SK-N-SH (cell line): Measurements from ENCODE around the gene CX3CL1. TPM values are rescaled to one million over a fixed set of nuclear protein-coding genes. Genes with fewer than 3 reads are reported as not detected.

ENCODE experiments used
- CTCF ChIA-PET: fragments of 300-600, 350-600 bp; formaldehyde crosslinking; extraction: SDS; loops from one replicate; lab custom pipeline; 2021; lab: Yijun Ruan, JAX
- POLR2A ChIA-PET: fragments of 350-600 bp; sonication (Branson Sonifier 250); formaldehyde crosslinking; extraction: SDS; loops from one replicate; lab custom pipeline; 2020; ENCODE audit warnings: antibody characterized with exemption, inconsistent platforms; lab: Yijun Ruan, JAX
- DNase-seq: peaks from one replicate; pipeline ENCODE4 v3.0.0; 2012
- H2AFZ ChIP-seq: fragments of 200-600 bp; sonication (generic); 2 replicates; pipeline ENCODE4 v1.8.1; 2016; ENCODE audit warnings: antibody characterized with exemption, mild to moderate bottlenecking, low read depth
- H3F3A ChIP-seq: fragments of 200-600 bp; sonication (generic); replicated peaks from 2 replicates; pipeline ENCODE3; 2016; ENCODE audit warnings: antibody characterized with exemption, mild to moderate bottlenecking; ENCODE audit not compliant: insufficient read depth
- H3K27ac ChIP-seq, 2 experiments: fragments of 200-500 bp in 1 of 2; fragments of 200-600 bp in 1 of 2; sonication (Bioruptor generic) in 1 of 2; sonication (generic), shearing (Covaris generic) in 1 of 2; 2 replicates each; pipeline versions ENCODE4 v1.5.1 to v1.6.1; 2014 to 2016; ENCODE audit warnings: low read depth in 2 of 2, inconsistent platforms in 1 of 2, low read length in 1 of 2, mild to moderate bottlenecking in 1 of 2, mixed read lengths in 1 of 2
- H3K27me3 ChIP-seq: fragments of 200-600 bp; sonication (generic), shearing (Covaris generic); 2 replicates; pipeline ENCODE4 v1.6.1; 2016; ENCODE audit warnings: mixed run types; ENCODE audit not compliant: insufficient read depth
- H3K36me3 ChIP-seq, 2 experiments: fragments of 200-500 bp in 1 of 2; fragments of 200-600 bp in 1 of 2; sonication (Bioruptor generic) in 1 of 2; sonication (generic) in 1 of 2; replicated peaks in 1 of 2; 2 replicates each; pipeline versions ENCODE3 to v1.5.1; 2014 to 2016; ENCODE audit warnings: low read length in 1 of 2, mild to moderate bottlenecking in 1 of 2; ENCODE audit not compliant: insufficient read depth in 2 of 2, control insufficient read depth in 1 of 2
- H3K4me1 ChIP-seq, 2 experiments: fragments of 200-500 bp in 1 of 2; fragments of 200-600 bp in 1 of 2; sonication (Bioruptor generic) in 1 of 2; sonication (generic), shearing (Covaris generic) in 1 of 2; 2 replicates each; pipeline versions ENCODE4 v1.5.1 to v1.6.1; 2014 to 2016; ENCODE audit warnings: low read depth in 1 of 2, low read length in 1 of 2, mixed run types in 1 of 2; ENCODE audit not compliant: insufficient read depth in 2 of 2, control insufficient read depth in 1 of 2
- H3K4me2 ChIP-seq: fragments of 200-600 bp; sonication (generic), shearing (Covaris generic); 2 replicates; pipeline ENCODE4 v1.6.1; 2017; ENCODE audit warnings: mixed run types
- H3K4me3 ChIP-seq, 2 experiments: fragments of 200-500 bp in 1 of 2; fragments of 200-600 bp in 1 of 2; sonication (Bioruptor generic) in 1 of 2; sonication (generic), shearing (Covaris generic) in 1 of 2; 2 replicates each; pipeline versions ENCODE4 v1.5.1 to v1.8.1; 2014 to 2016; ENCODE audit warnings: low read depth in 2 of 2, inconsistent platforms in 1 of 2, low read length in 1 of 2, mild to moderate bottlenecking in 1 of 2, mixed read lengths in 1 of 2, moderate library complexity in 1 of 2
- H3K79me2 ChIP-seq: fragments of 200-600 bp; sonication (generic); 2 replicates; pipeline ENCODE4 v1.8.1; 2017; ENCODE audit warnings: mild to moderate bottlenecking; ENCODE audit not compliant: insufficient read depth
- H3K9ac ChIP-seq: fragments of 200-600 bp; sonication (generic); 2 replicates; pipeline ENCODE4 v1.6.1; 2017; ENCODE audit warnings: mixed run types
- H3K9me2 ChIP-seq: fragments of 200-600 bp; sonication (generic); 2 replicates; pipeline ENCODE4 v1.6.1; 2017; ENCODE audit warnings: mixed run types
- H3K9me3 ChIP-seq: fragments of 200-600 bp; sonication (generic); 2 replicates; pipeline ENCODE4 v1.6.1; 2017; ENCODE audit warnings: mixed run types, mild to moderate bottlenecking, moderate library complexity
- H4K20me1 ChIP-seq: fragments of 200-600 bp; sonication (generic); 2 replicates; pipeline ENCODE4 v1.6.1; 2017; ENCODE audit warnings: mild to moderate bottlenecking, mixed run types; ENCODE audit not compliant: insufficient read depth
- EP300 ChIP-seq, 2 experiments: IDR thresholded peaks; 2 replicates each; pipeline versions ENCODE4 v1.4.0 to v1.6.1; 2012; ENCODE audit warnings: borderline replicate concordance in 1 of 2, low read depth in 1 of 2, low read length in 1 of 2
- EZH2phosphoT487 ChIP-seq: fragments of 200-600 bp; sonication (generic); IDR thresholded peaks from 2 replicates; pipeline ENCODE4 v1.6.1; 2017; ENCODE audit warnings: low read depth, mixed run types, mild to moderate bottlenecking, antibody characterized with exemption, moderate library complexity, borderline replicate concordance
- FOSL2 ChIP-seq: IDR thresholded peaks from 2 replicates; pipeline ENCODE4 v1.4.0; 2012; ENCODE audit warnings: low read depth, mild to moderate bottlenecking, moderate library complexity, borderline replicate concordance
- FOXM1 ChIP-seq: IDR thresholded peaks from 2 replicates; pipeline ENCODE4 v1.4.0; 2012; ENCODE audit warnings: low read depth, mild to moderate bottlenecking
- MEF2A ChIP-seq: IDR thresholded peaks from 2 replicates; pipeline ENCODE4 v1.4.0; 2012; ENCODE audit warnings: low read depth, borderline replicate concordance
- NFIC ChIP-seq: IDR thresholded peaks from 2 replicates; pipeline ENCODE4 v1.4.0; 2012; ENCODE audit warnings: borderline replicate concordance
- NRF1 ChIP-seq: IDR thresholded peaks from 2 replicates; pipeline ENCODE4 v1.6.1; 2012; ENCODE audit warnings: low read depth, mild to moderate bottlenecking, low read length
- POLR2AphosphoS5 ChIP-seq: IDR thresholded peaks from 2 replicates; pipeline ENCODE4 v1.6.1; 2012; ENCODE audit warnings: low read depth, low read length
- RAD21 ChIP-seq: IDR thresholded peaks from 2 replicates; pipeline ENCODE4 v1.6.1; 2012; ENCODE audit warnings: mild to moderate bottlenecking, low read length
- RCOR1 ChIP-seq: fragments of 150-350 bp; IDR thresholded peaks from 2 replicates; pipeline ENCODE4 v1.6.1; 2017; ENCODE audit warnings: antibody characterized with exemption, low read length
- RFX5 ChIP-seq: IDR thresholded peaks from 2 replicates; pipeline ENCODE4 v1.6.1; 2012; ENCODE audit warnings: mild to moderate bottlenecking, improper control_type of control experiment, low read length
- SIN3A ChIP-seq: IDR thresholded peaks from 2 replicates; pipeline ENCODE4 v1.6.1; 2012; ENCODE audit warnings: low read depth, mild to moderate bottlenecking, low read length, moderate library complexity, borderline replicate concordance
- TAF1 ChIP-seq: IDR thresholded peaks from 2 replicates; pipeline ENCODE4 v1.6.1; 2012; ENCODE audit warnings: low read depth, mild to moderate bottlenecking, low read length, moderate library complexity, borderline replicate concordance
- TEAD4 ChIP-seq: IDR thresholded peaks from 2 replicates; pipeline ENCODE4 v1.4.0; 2012; ENCODE audit warnings: mild to moderate bottlenecking, borderline replicate concordance; ENCODE audit not compliant: insufficient read depth
- YY1 ChIP-seq: IDR thresholded peaks from 2 replicates; pipeline ENCODE4 v1.4.0; 2012; ENCODE audit warnings: low read depth, mild to moderate bottlenecking
- WGBS: methylation state at CpG from one replicate; pipeline ENCODE4 v1.1.6; 2017; ENCODE audit warnings: low lambda C conversion rate; 5-methylcytosine and 5-hydroxymethylcytosine counted together
- polyA plus RNA-seq, 3 experiments: library from polyadenylated mRNA; depleted of rRNA; stranded (reverse); fragments of >200 nt; gene quantifications; 2 replicates each; pipeline ENCODE4 v1.2.3, GENCODE V29; 2012
- TF ChIP-seq, protein P1 (sequence below): fragments of 150-350 bp; IDR thresholded peaks from 2 replicates; pipeline ENCODE4 v1.6.1; 2016; ENCODE audit warnings: mild to moderate bottlenecking, low read depth, low read length
- TF ChIP-seq, protein P2 (sequence below): fragments of 200-600 bp; sonication (generic); IDR thresholded peaks from 2 replicates; pipeline ENCODE4 v1.6.1; 2017; ENCODE audit warnings: antibody characterized with exemption, mild to moderate bottlenecking, moderate library complexity
- TF ChIP-seq, protein P3 (sequence below): IDR thresholded peaks from 2 replicates; pipeline ENCODE4 v1.4.0; 2012; ENCODE audit warnings: low read depth
- TF ChIP-seq, protein P4 (sequence below): IDR thresholded peaks from 2 replicates; pipeline ENCODE4 v1.4.0; 2012; ENCODE audit warnings: low read depth, borderline replicate concordance
- TF ChIP-seq, protein P5 (sequence below): IDR thresholded peaks from 2 replicates; pipeline ENCODE4; 2012

CX3CL1 gene
- polyA plus RNA-seq, 1 of the 3 experiments (the other 2 are of a cell fraction), result 6.8 TPM

DNA sequence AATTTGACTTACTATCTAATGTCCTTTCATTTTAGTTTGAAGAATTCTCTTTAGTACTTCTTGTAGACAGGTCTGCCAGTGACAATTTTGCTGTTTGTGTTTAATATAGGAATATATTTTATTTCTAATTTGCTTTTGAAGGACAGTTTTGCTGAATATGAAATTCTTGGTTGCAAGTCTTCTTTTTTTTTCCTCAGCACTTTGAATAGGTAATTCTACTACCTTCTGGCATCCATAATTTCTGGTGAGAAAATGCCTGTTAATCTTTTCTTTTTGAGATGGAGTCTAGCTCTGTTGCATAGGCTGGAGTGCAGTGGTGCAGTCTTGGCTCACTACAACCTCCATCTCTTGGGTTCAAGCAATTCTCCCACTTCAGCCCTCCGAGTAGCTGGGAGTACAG lies 38.9 kb upstream of the CX3CL1 start:
- H3K4me2 ChIP-seq, result no peak overlapping the region
- 0 out of 2 replicates have a peak, but pooled peaks cover 6% of the 10 kb centered on the region for H3K9me3 ChIP-seq
- no peaks in the 10 kb centered on the region for H4K20me1 ChIP-seq
- H3K9ac ChIP-seq, result no peak overlapping the region
- no peaks in the 10 kb centered on the region for H3F3A ChIP-seq
- DNase-seq, result no peak
- ChIA-PET POLR2A (no interaction called here), CTCF (interaction anchor here (1.1 kb wide), 1 partner anchor 11 kb away, joined by 3 read pairs; no protein-coding TSS in a partner anchor)
- H3K9me2 ChIP-seq, result no peaks in the 10 kb centered on the region
- TF ChIP-seq POLR2AphosphoS5 (no peak), NFIC (no peak), TEAD4 (no peak), YY1 (no peak), RAD21 (no peak), MEF2A (no peak), RCOR1 (no peak), TAF1 (no peak), FOXM1 (no peak), NRF1 (no peak), SIN3A (no peak), RFX5 (no peak), FOSL2 (no peak), EZH2phosphoT487 (no peak), EP300 (IDR thresholded peaks at IDR 0.05; ENCODE audit: borderline replicate concordance in 1 of 2, low read depth in 1 of 2, low read length in 1 of 2) (no peak)
- TF ChIP-seq, protein P1, sequence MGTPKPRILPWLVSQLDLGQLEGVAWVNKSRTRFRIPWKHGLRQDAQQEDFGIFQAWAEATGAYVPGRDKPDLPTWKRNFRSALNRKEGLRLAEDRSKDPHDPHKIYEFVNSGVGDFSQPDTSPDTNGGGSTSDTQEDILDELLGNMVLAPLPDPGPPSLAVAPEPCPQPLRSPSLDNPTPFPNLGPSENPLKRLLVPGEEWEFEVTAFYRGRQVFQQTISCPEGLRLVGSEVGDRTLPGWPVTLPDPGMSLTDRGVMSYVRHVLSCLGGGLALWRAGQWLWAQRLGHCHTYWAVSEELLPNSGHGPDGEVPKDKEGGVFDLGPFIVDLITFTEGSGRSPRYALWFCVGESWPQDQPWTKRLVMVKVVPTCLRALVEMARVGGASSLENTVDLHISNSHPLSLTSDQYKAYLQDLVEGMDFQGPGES, result no peak
- TF ChIP-seq, protein P2, sequence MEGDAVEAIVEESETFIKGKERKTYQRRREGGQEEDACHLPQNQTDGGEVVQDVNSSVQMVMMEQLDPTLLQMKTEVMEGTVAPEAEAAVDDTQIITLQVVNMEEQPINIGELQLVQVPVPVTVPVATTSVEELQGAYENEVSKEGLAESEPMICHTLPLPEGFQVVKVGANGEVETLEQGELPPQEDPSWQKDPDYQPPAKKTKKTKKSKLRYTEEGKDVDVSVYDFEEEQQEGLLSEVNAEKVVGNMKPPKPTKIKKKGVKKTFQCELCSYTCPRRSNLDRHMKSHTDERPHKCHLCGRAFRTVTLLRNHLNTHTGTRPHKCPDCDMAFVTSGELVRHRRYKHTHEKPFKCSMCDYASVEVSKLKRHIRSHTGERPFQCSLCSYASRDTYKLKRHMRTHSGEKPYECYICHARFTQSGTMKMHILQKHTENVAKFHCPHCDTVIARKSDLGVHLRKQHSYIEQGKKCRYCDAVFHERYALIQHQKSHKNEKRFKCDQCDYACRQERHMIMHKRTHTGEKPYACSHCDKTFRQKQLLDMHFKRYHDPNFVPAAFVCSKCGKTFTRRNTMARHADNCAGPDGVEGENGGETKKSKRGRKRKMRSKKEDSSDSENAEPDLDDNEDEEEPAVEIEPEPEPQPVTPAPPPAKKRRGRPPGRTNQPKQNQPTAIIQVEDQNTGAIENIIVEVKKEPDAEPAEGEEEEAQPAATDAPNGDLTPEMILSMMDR, result no peak
- TF ChIP-seq, protein P3, sequence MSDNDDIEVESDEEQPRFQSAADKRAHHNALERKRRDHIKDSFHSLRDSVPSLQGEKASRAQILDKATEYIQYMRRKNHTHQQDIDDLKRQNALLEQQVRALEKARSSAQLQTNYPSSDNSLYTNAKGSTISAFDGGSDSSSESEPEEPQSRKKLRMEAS, result no peak
- TF ChIP-seq, protein P4, sequence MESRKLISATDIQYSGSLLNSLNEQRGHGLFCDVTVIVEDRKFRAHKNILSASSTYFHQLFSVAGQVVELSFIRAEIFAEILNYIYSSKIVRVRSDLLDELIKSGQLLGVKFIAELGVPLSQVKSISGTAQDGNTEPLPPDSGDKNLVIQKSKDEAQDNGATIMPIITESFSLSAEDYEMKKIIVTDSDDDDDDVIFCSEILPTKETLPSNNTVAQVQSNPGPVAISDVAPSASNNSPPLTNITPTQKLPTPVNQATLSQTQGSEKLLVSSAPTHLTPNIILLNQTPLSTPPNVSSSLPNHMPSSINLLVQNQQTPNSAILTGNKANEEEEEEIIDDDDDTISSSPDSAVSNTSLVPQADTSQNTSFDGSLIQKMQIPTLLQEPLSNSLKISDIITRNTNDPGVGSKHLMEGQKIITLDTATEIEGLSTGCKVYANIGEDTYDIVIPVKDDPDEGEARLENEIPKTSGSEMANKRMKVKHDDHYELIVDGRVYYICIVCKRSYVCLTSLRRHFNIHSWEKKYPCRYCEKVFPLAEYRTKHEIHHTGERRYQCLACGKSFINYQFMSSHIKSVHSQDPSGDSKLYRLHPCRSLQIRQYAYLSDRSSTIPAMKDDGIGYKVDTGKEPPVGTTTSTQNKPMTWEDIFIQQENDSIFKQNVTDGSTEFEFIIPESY, result no peak
- TF ChIP-seq, protein P5, sequence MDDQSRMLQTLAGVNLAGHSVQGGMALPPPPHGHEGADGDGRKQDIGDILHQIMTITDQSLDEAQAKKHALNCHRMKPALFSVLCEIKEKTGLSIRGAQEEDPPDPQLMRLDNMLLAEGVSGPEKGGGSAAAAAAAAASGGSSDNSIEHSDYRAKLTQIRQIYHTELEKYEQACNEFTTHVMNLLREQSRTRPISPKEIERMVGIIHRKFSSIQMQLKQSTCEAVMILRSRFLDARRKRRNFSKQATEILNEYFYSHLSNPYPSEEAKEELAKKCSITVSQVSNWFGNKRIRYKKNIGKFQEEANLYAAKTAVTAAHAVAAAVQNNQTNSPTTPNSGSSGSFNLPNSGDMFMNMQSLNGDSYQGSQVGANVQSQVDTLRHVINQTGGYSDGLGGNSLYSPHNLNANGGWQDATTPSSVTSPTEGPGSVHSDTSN, result no peak
- H3K36me3 ChIP-seq, result no peaks in the 10 kb centered on the region
- WGBS, result 62% methylated on average over 1 of the region's 1 CpG
- H2AFZ ChIP-seq, result no peak overlapping the region
- no peaks in the 10 kb centered on the region for H3K4me1 ChIP-seq
- no peaks in the 10 kb centered on the region for H3K79me2 ChIP-seq
- no peak overlapping the region for H3K4me3 ChIP-seq
- no peaks in the 10 kb centered on the region for H3K27me3 ChIP-seq
- no peak overlapping the region for H3K27ac ChIP-seq
